Keratinocyte (primary cell): ENCODE data around the gene MDH1B.

Source experiments
- EZH2 ChIP-seq: IDR thresholded peaks from one replicate; pipeline ENCODE4 v1.6.1; 2012; ENCODE audit warnings: inconsistent platforms, mild to moderate bottlenecking, low read length, moderate library complexity
- TF ChIP-seq, protein P1 (sequence below), 3 experiments: IDR thresholded peaks in 1 of 3; conservative IDR thresholded peaks in 1 of 3; optimal IDR thresholded peaks in 1 of 3; 2 replicates in 2 of 3; 3 replicates in 1 of 3; pipeline versions ENCODE3 to v1.5.1; 2011; ENCODE audit warnings: low read length in 3 of 3, mild to moderate bottlenecking in 3 of 3, moderate library complexity in 2 of 3, control low read depth in 1 of 3, inconsistent platforms in 1 of 3; ENCODE audit not compliant: insufficient read depth in 2 of 3; ENCODE audit errors: extremely low read depth in 1 of 3

- TF ChIP-seq EZH2, result no peak
- TF ChIP-seq, protein P1, sequence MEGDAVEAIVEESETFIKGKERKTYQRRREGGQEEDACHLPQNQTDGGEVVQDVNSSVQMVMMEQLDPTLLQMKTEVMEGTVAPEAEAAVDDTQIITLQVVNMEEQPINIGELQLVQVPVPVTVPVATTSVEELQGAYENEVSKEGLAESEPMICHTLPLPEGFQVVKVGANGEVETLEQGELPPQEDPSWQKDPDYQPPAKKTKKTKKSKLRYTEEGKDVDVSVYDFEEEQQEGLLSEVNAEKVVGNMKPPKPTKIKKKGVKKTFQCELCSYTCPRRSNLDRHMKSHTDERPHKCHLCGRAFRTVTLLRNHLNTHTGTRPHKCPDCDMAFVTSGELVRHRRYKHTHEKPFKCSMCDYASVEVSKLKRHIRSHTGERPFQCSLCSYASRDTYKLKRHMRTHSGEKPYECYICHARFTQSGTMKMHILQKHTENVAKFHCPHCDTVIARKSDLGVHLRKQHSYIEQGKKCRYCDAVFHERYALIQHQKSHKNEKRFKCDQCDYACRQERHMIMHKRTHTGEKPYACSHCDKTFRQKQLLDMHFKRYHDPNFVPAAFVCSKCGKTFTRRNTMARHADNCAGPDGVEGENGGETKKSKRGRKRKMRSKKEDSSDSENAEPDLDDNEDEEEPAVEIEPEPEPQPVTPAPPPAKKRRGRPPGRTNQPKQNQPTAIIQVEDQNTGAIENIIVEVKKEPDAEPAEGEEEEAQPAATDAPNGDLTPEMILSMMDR (optimal IDR thresholded peaks at IDR 0.05 in 1 of 3, IDR thresholded peaks at IDR 0.05 in 1 of 3, conservative IDR thresholded peaks at IDR 0.05 in 1 of 3; ENCODE audit: extremely low read depth in 1 of 3, insufficient read depth in 2 of 3, low read length in 3 of 3), result peak; percentile 42 to 58 (median 44)
Measured at GRCh38 chr2:206693399-206694137, 71.6 kb downstream of the MDH1B start.
